KBM-7 (cell line): ENCODE data around the gene TBC1D25.

Source experiments
- DNase-seq: peaks from one replicate; pipeline ENCODE4 v3.0.0-alpha.2; 2015
- in situ Hi-C: fragments of 300-500 bp; cut with MboI; formaldehyde crosslinking; loops from 2 replicates; pipeline ENCODE4 v1.14.3; 2020; ENCODE audit warnings: low sequenced_read_pairs, low pct_unique_long_range_greater_than_20kb, mixed read lengths

TBC1D25 gene

DNA sequence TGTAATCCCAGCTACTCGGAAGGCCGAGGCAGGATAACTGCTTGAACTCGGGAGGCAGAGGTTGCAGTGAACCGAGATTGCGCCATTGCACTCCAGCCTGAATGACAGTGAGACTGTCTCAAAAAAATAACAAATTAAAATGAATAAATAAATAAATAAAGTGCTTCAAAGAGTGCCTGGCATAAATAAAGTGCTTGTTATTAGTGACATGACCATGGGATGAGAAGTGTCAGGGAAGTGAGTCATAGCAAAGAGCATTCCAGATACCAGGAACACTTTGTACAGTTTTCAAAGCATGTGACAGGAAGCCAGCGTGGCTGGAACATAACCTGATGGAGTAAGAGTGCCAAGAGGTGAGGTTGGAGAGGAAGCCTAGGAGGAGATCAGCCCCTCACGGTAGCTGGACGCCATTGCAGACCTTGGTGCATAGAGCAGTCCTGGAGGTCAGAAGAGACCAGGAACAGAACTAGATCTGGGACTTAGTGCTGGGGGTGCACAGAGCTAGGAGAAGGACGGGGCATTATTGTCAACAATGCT, 51.8 kb downstream of the TBC1D25 start:
- DNase-seq: no peak
- in situ Hi-C loops: no loop called here

DNA sequence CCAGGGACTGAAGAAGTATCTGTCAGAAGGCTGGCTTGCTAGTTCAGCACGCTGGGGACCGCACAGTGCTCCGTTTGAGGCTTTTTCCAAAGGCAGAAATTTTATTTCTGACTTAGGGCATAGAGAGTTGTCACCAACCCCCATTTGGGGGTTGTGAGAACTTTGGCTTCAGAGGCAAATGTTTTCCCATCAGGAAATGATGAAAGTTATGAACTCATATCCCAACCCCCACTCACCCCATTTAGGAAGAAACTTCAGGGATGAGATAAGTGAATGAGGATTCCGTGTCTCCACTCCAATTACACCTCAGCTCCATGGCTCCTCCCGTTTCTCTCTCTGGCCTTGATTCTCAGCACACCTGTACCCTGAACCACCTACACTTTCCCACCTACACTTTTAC, 53.5 kb downstream of the TBC1D25 start:
- DNase-seq: no peak
- in situ Hi-C loops: no loop called here

DNA sequence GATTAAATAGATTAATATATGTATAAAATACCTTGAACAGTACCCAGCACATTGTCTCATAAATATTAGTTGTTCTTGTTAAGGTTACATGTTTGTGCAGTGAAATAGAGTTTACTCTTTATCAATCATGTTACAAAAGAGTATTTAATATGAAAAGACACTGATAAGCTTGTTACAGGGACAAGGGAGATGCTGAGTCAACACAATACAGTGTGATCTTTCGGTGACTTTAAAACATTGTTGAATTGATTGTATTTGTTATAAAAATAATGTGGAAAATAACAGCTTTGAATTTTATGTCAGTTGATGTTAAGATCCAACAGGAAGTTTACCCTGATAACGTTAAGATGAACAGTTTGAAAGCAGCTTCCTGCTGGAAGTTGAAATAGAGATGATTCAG, 56.4 kb downstream of the TBC1D25 start:
- DNase-seq: no peak
- in situ Hi-C loops: no loop called here

DNA sequence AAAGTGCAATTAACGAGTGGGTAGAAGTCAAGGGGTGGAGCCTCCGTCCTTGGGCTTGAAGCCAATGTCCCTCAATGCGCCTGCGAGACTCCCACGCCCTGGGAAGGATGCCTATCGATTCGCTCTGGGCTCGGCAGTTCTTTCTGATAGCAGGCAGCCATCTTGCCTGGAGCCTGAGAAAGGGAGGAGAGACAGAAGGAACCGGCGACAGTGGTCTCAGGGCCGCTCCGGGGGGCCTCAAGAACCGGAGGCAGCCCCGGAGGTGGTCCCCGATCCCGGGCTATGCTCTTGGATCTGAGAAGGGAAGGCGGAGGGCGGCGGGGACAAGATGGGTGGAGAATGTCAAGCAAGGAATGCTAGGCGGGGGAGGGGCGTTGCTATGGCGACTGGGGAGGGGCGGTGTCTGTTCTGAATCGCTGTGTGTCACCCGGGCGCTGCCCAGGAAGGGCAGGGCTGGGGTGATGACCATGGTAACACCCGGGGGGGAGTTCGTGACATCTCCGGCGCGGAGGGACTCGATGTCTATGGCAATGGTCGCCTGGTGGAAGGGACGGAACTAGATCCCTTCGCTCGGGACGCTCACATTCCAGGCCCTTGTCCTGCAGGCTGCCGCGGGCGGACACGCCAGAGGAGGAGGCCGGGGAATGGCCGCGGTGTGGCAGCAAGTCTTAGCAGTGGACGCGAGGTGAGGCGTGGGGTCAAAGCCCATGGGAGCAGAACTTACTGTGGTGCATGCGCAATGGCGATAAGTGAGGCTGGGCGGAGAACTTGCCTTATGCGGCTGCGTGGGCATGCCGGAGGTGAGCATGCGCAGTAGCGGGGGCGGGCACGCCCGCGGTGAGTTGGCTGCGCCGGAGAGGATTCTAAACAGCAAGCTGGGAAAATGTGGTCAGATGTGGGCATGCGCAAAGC, 58.1 kb downstream of the TBC1D25 start, which contains the start of gene WDR13:
TSS of gene WDR13 (plus strand) at position 140 of the 912 bp plus-strand sequence. CDS start at position 645, 505 bp downstream.
- in situ Hi-C loops: no loop called here
- peak; percentile 95 for DNase-seq

DNA sequence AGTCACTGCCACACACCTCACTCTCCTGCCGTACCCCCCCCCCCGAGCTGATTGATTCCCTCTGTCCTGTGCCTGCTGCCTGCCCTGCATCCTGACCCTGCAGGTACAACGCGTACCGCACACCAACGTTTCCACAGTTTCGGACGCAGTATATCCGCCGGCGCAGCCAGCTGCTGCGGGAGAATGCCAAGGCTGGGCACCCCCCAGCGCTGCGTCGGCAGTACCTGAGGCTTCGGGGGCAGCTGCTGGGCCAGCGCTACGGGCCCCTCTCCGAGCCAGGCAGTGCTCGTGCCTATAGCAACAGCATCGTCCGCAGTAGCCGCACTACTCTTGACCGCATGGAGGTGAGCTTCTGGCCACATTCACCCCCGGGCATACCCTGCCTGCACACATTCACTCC, 59.1 kb downstream of the TBC1D25 start:
- in situ Hi-C loops: no loop called here
- no peak for DNase-seq

DNA sequence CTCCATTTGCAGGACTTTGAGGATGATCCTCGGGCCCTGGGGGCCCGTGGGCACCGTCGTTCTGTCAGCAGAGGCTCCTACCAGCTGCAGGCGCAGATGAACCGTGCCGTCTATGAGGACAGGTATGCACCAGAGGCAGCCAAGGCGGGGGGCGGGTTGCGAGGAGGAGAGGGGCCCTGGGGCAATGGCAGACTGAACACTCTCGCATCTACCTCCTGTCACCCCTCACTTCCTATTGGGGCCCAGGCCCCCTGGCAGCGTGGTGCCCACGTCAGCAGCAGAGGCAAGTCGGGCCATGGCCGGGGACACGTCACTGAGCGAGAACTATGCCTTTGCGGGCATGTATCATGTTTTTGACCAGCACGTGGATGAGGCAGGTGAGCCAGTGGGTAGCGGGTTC, 59.8 kb downstream of the TBC1D25 start:
- no peak for DNase-seq

DNA sequence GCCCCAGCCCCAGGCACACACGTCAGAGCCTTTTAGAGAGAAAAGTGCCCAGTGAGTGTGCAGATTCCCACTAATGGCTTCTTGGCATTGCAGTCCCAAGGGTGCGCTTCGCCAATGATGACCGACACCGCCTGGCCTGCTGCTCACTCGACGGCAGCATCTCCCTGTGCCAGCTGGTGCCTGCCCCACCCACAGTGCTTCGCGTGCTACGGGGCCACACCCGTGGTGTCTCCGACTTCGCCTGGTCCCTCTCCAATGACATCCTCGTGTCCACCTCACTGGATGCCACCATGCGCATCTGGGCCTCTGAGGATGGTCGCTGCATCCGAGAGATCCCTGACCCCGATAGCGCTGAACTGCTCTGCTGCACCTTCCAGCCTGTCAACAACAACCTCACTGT, 60.7 kb downstream of the TBC1D25 start:
- in situ Hi-C loops: no loop called here
- no peak for DNase-seq

More for the DNA sequence above, 59.8 kb downstream of the TBC1D25 start:
- in situ Hi-C loops: no loop called here

DNA sequence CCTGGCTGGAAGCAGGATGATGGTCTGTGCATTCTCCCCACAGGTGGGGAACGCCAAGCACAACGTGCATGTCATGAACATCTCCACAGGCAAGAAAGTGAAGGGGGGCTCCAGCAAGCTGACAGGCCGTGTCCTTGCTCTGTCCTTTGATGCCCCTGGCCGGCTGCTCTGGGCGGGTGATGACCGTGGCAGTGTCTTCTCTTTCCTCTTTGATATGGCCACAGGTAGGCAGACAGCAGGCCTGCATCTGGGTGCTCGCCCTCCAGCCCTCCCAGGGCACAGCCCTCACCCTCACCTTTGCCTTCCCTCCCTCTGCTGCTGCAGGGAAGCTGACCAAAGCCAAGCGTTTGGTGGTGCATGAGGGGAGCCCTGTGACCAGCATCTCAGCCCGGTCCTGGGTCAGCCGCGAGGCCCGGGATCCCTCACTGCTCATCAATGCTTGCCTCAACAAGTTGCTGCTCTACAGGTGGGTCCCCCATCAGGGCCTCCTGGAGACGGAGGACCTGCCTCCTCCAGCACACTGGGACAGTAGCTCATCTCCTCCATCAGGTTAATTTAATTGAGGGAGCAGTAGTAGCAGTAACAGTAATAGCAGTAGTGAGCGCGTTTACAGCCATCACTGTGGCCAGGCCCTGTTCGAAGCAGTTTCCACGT, 62.4 kb downstream of the TBC1D25 start:
- no peak for DNase-seq
- in situ Hi-C loops: no loop called here

DNA sequence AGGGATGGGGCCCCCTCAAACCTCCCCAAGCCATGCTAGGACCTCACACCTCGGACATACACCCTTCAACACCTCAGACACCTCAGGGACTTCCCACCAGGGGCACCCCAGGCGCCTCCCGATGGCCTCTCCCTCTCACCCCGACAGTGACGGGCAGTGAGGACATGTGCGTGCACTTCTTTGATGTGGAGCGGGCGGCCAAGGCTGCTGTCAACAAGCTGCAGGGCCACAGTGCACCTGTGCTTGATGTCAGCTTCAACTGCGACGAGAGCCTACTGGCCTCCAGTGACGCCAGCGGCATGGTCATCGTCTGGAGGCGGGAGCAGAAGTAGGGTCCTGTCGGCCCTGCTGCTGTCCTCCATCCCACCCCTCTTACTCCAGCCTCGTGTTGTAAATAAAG, 65.2 kb downstream of the TBC1D25 start:
- in situ Hi-C loops: no loop called here

DNA sequence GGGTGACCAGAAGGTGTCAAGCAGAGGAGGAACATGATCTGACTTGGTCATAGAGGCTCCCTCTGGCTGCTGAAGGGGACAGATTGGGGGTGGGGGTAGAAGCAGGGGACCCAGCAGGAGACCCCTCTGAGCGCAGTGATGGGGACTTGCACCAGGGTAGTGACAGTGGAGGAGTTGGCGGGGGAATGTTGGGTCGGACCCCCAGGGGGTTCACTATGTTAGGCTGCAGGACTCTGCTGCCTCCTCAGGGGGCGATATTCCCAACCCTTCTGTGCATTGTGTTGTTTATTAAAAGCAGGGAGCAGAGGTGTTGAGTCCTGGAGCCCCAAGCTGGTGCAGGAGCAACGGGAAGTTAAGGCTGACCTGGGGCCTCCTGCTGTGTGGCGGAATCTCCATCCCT, 66.6 kb downstream of the TBC1D25 start:
- DNase-seq: no peak

More for the DNA sequence above, 65.2 kb downstream of the TBC1D25 start:
- no peak for DNase-seq

DNA sequence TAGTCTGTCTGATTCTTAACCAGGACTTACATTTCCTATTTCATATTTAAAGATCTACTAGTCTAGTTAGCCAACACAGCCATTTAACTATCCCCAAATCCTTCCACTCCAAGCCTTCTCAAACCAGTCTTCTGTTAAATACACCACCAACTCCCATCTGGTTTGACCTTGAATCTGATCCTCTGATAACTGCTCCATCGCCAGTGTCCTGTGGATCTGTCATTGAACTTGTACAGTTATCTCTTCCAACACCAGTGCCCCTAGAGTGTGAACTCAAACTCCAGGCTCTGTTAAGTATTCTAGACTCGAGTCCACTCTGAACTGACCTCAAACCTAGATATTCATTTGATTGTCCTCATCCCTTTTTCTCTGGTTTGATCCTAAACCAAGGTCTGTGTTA, 72.2 kb downstream of the TBC1D25 start:
- in situ Hi-C loops: no loop called here
- DNase-seq: no peak

More for the DNA sequence above, 66.6 kb downstream of the TBC1D25 start:
- in situ Hi-C loops: no loop called here
